HG02759 (cell line): ENCODE measurements around the gene ESRRG.

Experiments used
- ATAC-seq: cut with Tn5 transposase; IDR thresholded peaks from one replicate; pipeline ENCODE4 v1.9.1; 2021; ENCODE audit warnings: mild to moderate bottlenecking, moderate library complexity; ENCODE audit not compliant: unreplicated experiment

Gene ESRRG

DNA sequence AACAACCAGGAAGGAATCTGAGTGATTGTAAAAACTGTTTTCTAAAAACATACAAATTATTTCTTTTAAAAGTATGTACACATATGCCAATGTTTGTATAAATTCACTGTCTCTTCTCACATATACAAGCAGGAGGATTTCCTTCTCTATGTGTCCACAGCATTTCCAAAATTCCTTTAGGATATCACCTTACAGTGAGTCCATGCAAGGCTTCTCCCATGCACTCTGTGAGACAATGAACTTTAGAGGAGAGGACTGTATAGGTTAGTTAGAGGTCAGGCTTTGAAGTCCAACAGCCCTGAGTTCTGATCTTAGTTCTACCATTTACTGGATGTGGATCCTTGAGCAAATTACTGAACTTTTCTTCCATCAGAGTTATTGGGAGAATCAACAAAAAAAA lies 265.9 kb downstream of the ESRRG start:
- ATAC-seq: no peak

DNA sequence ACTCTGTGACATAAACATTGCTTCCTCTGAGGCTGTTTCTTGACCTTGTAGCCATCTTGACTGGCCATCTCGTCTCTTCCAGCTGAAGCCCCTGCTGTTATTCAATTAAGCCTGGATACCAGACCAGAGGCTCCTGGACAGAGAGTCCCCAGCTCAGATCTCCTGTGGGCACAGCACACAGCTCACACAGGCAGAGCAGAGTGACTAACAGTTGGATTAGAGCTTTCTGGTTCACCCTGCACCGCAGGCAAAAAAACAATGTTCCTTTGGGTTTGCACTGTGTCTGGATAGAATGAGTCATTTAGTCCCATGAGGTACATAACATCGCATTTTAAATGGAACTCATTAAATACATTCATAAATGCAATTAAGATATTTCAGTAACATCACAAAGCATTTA lies 266.5 kb downstream of the ESRRG start:
- ATAC-seq: no peak

DNA sequence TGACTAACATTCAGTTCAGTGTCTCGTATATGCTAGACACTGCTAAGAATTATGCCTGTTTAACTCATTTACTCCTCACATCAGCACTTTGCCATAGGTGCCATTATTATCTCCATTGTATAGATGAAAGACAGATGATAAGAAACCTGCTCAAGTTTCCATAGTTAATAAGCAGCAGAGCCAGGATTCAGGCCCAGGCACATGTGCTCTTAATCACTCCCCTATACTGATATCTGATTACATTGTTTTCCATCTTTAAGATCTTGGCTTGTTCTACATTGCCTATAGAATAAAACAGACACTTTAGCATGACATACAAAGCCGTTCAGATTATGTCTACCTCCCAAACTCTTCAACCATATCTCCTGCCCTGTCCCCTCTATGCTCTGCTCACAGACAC lies 269.5 kb downstream of the ESRRG start:
- no peak for ATAC-seq
